Measurements from ENCODE around the gene ANO3. TPM values are rescaled to one million over a fixed set of nuclear protein-coding genes. Genes with fewer than 3 reads are reported as not detected.

The ANO3 gene
- total and polyA plus RNA-seq, 2 donors (not counting 1 experiment from before 2014, with no cell fraction given), result not detected

DNA sequence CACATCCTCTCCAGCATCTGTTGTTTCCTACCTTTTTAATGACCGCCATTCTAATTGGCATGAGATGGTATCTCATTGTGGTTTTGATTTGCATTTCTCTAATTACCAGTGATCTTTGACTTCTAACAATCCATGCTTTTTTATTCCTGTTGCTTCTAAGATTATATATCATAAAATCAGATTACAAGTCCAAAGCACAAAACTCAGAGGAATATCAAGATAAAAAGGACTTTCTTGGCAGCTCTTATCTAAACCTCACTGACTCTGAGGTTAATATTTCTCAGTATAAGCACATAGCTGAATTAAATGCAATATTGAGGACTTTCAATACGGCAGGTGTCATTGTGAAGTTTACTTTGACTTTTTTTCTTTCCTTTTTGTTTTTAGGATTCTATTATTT, 378.6 kb downstream of the ANO3 start:
- H2AFZ ChIP-seq (ENCODE audit: insufficient read depth, low read depth, low read length, poor library complexity, severe bottlenecking), result no peak overlapping the region
- H3K9ac ChIP-seq (ENCODE audit: low read length), result no peak overlapping the region
- H3K79me2 ChIP-seq (ENCODE audit: control insufficient read depth, insufficient read depth, low read length), result no peaks in the 10 kb centered on the region
- no peaks in the 10 kb centered on the region for H3K27me3 ChIP-seq (replicated peaks in 1 of 4; ENCODE audit: control extremely low read depth in 1 of 4, control insufficient read depth in 3 of 4, insufficient read depth in 4 of 4, low read length in 3 of 4)
- Mint-ChIP-seq H3K27ac (no peak overlapping the region), H3K9me3 (ENCODE audit: insufficient read depth) (no peaks in the 10 kb centered on the region), H3K27me3 (no peaks in the 10 kb centered on the region), H3K4me1 (no peaks in the 10 kb centered on the region), H3K4me3 (no peak overlapping the region)
- ATAC-seq (ENCODE audit: low read depth) (no peak), DNase-seq (no peak)
- no peaks in the 10 kb centered on the region for H4K20me1 ChIP-seq (ENCODE audit: control insufficient read depth, insufficient read depth, low read length, poor library complexity, severe bottlenecking)
- TF ChIP-seq CTCF (IDR thresholded peaks at IDR 0.05), result no peak
- no peak for TF ChIP-seq EZH2 (IDR thresholded peaks at IDR 0.05; ENCODE audit: borderline replicate concordance, insufficient read depth, low read depth, low read length, poor library complexity, severe bottlenecking)
- intact Hi-C loops (cut with micrococcal nuclease), result no loop called here
- no peaks in the 10 kb centered on the region for H3K9me3 ChIP-seq (ENCODE audit: control extremely low read depth in 1 of 3, control insufficient read depth in 2 of 3, insufficient read depth in 1 of 3, low read length in 2 of 3)
- no peak overlapping the region for H3K4me3 ChIP-seq (ENCODE audit: control extremely low read depth in 1 of 5, extremely low read depth in 1 of 5, insufficient read depth in 1 of 5, low read depth in 2 of 5, low read length in 4 of 5)
- no CpG with 5 or more reads among the region's 2 CpGs for WGBS (ENCODE audit: insufficient coverage)
- ChIA-PET CTCF (no interaction called here), POLR2A (no interaction called here)
- H3K36me3 ChIP-seq (replicated peaks in 1 of 2; ENCODE audit: control extremely low read depth in 1 of 2, control insufficient read depth in 1 of 2, extremely low read depth in 1 of 2, insufficient read depth in 2 of 2, low read length in 1 of 2), result no peaks in the 10 kb centered on the region
- no peak overlapping the region for H3K27ac ChIP-seq (ENCODE audit: low read length in 2 of 2)
- H3K4me1 ChIP-seq (ENCODE audit: control insufficient read depth in 2 of 2, insufficient read depth in 2 of 2, low read length in 2 of 2), result no peaks in the 10 kb centered on the region
- no peak overlapping the region for H3K4me2 ChIP-seq (replicated peaks; ENCODE audit: low read depth, low read length, poor library complexity, severe bottlenecking)

GRCh38 chr11:26712497-26712896, 380.6 kb downstream of the ANO3 start:
- H3K4me2 ChIP-seq (replicated peaks; ENCODE audit: low read depth, low read length, poor library complexity, severe bottlenecking), result no peak overlapping the region
- H3K4me1 ChIP-seq (ENCODE audit: control insufficient read depth in 2 of 2, insufficient read depth in 2 of 2, low read length in 2 of 2), result no peaks in the 10 kb centered on the region
- H3K27ac ChIP-seq (ENCODE audit: low read length in 2 of 2), result no peak overlapping the region
- no peak overlapping the region for H3K27ac Mint-ChIP-seq
- no peaks in the 10 kb centered on the region for H3K4me1 Mint-ChIP-seq
- WGBS (ENCODE audit: insufficient coverage), result 80% methylated on average over 2 of the region's 5 CpGs
- no peak for DNase-seq
- no peaks in the 10 kb centered on the region for H3K79me2 ChIP-seq (ENCODE audit: control insufficient read depth, insufficient read depth, low read length)
- H3K9me3 Mint-ChIP-seq (ENCODE audit: insufficient read depth), result no peaks in the 10 kb centered on the region
- no peaks in the 10 kb centered on the region for H3K9me3 ChIP-seq (ENCODE audit: control extremely low read depth in 1 of 3, control insufficient read depth in 2 of 3, insufficient read depth in 1 of 3, low read length in 2 of 3)
- ATAC-seq (ENCODE audit: low read depth), result no peak
- no peak overlapping the region for H3K4me3 ChIP-seq (ENCODE audit: control extremely low read depth in 1 of 5, extremely low read depth in 1 of 5, insufficient read depth in 1 of 5, low read depth in 2 of 5, low read length in 4 of 5)
- H3K27me3 ChIP-seq (replicated peaks in 1 of 4; ENCODE audit: control extremely low read depth in 1 of 4, control insufficient read depth in 3 of 4, insufficient read depth in 4 of 4, low read length in 3 of 4), result no peaks in the 10 kb centered on the region
- H3K4me3 Mint-ChIP-seq, result no peak overlapping the region
- H3K27me3 Mint-ChIP-seq, result no peaks in the 10 kb centered on the region
- H4K20me1 ChIP-seq (ENCODE audit: control insufficient read depth, insufficient read depth, low read length, poor library complexity, severe bottlenecking), result no peaks in the 10 kb centered on the region
- H2AFZ ChIP-seq (ENCODE audit: insufficient read depth, low read depth, low read length, poor library complexity, severe bottlenecking), result no peak overlapping the region
- TF ChIP-seq CTCF (IDR thresholded peaks at IDR 0.05) (no peak), EZH2 (IDR thresholded peaks at IDR 0.05; ENCODE audit: borderline replicate concordance, insufficient read depth, low read depth, low read length, poor library complexity, severe bottlenecking) (no peak)
- H3K9ac ChIP-seq (ENCODE audit: low read length), result no peak overlapping the region
- POLR2A ChIA-PET, result no interaction called here
- intact Hi-C loops (cut with micrococcal nuclease), result no loop called here
- CTCF ChIA-PET, result no interaction called here
- H3K36me3 ChIP-seq (replicated peaks in 1 of 2; ENCODE audit: control extremely low read depth in 1 of 2, control insufficient read depth in 1 of 2, extremely low read depth in 1 of 2, insufficient read depth in 2 of 2, low read length in 1 of 2), result no peaks in the 10 kb centered on the region

Other genes with a start within 250 kb of the ANO3 start
- not detected in 2 replicates for gene MUC15, start 240.1 kb downstream of the ANO3 start, total RNA-seq
- gene MUC15, start 240.1 kb downstream of the ANO3 start, polyA plus RNA-seq, result not detected in 2 replicates